HG03039 (cell line): ENCODE measurements around the gene TNNI2.
"Not testable (repeated sequence)": the region's sequence is repeated elsewhere in the genome, so short reads cannot be mapped to it uniquely, and the experiment has no call there.

Source experiments
- ATAC-seq: cut with Tn5 transposase; IDR thresholded peaks from one replicate; pipeline ENCODE4 v1.9.1; 2021; ENCODE audit warnings: mild to moderate bottlenecking, moderate library complexity; ENCODE audit not compliant: unreplicated experiment

The TNNI2 gene

DNA sequence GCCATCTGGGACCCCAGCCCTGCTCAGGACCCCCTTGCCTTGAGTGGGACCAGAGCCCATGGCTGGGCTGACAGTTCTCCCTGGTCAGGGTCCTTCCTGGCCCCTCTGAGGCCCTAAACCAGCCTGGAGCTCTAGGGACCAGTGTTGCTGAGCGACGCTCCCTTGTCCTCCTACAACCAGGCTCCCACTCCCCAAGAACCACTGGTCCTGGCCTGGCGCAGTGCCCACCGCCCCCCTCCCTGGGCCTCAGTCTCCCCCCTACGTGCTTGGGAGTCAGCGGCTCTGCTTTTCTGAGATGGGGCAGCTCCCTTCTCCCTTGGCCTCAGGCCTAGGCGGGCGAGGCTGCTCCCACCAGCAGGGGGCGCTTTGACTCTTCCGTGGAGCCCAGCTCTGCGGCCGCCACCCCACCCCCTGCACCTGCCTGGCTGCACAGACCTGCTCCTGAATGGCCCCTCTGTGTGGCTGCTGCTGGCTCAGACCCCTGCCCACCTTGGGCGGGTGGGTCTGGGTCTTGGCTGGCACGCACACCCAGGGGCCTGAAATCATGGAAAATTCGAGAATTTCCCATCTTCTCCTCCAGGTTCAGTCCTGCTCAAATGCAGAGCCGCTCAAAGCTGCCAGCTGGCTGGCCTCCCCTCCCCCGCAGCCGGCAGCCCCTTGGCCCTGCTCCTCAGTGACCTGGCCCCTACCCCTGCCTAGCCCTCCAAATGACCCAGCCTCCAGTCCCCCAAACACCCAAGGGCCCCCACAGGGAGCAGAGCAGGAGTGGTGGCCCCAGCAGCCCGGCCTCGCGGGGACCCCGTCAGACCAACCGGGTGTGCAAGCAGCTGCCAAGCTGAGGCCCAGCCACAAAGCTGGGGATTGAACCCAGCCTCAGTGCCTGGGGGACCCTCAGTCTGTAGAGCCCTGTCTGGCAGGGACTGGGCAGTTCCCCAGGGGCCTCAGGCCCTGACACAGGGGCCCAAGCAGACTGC is 43.8 kb downstream of the TNNI2 start:
- no peak for ATAC-seq

DNA sequence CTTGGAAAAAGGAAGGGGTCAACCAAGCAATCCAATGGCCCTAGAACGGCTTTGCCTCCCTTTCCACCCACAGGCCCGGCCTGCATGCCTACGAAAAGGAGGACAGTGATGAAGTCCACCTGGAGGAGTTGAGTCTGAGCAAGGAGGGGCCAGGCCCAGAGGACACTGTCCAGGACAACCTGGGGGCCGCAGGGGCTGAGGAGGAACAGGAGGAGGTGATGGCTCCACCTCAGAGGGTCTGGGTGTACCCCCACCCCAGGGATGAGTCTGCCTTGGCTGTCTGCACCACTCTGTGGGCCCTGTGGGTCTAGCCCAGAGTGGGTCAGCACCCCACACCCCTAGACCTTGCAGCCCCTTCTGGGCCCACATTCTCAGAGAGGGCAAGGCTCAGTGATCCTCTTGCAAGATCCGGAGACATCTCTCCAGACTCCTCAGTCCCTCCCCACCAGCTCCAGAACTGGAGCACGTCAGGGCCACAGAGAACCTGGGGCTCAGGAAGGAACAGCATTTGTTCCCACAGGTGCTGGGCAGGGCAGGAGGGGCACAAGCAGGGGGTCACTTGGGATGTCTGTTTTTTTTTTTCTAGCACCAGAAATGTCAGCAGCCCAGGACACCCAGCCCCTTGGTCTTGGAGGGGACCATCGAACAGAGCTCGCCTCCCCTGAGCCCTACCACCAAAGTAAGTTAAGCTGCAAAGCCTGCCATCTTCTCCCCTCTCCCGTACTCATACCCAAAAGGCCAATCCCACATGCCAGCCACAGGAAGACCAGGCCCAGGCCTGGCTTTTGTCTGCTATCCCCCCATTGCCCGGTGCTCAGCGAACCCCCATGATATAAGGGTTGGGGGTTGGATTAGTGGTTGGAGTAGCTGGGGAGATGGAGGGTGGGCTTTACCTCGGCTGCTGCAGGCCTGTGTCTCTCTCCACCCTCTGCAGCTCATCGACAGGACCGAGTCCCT is 44.8 kb downstream of the TNNI2 start:
- no peak for ATAC-seq

- ATAC-seq: no peak
Measured at GRCh38 chr11:1884303-1884700, 45.5 kb downstream of the TNNI2 start.

- ATAC-seq: not testable (repeated sequence)
Measured at GRCh38 chr11:1886551-1886950, 47.8 kb downstream of the TNNI2 start.

- ATAC-seq: no peak
Measured at GRCh38 chr11:1887451-1888346, 48.9 kb downstream of the TNNI2 start.

DNA sequence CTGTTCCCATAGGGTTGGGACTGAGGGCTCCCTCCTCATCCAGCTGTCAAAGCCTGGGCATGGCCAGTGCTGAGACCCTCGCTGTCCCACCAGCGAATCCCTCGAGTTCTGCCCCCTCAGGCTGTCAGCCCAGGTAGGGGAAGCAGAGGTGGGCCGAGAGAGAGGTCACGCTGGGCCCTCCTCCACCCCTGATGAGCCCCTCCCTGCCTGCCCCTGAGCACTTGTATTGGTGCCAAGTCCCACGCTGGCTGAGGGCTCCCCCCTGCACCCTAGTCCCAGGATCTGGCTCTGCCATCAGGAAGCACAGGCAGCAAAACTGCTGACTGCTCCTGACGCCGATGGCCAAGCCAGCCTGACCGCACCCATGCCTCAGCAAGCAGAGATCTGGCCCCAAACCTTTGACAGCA is 49.6 kb downstream of the TNNI2 start:
- no peak for ATAC-seq

DNA sequence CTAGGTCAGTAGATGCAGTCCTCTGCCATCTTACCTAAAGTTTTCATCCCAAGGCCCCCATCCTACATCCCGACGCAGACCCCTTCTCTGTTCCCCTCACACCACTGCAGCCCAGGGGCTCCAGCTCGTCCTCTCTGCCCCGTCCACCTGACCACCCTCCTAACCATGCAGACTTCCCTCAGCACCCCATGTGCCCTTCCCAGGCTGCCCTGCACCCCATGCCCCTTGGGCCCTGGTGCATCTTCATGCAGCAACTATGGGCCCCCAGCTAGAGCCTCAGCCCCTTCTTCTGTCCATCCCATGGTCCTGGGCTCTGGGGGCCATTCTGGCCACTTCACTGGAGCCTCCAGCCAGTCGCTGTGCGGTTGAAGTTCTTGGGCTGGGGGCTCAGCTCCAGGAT is 50.0 kb downstream of the TNNI2 start:
- ATAC-seq: no peak

- no peak for ATAC-seq
Measured at GRCh38 chr11:1889224-1889930, 50.6 kb downstream of the TNNI2 start.

- no peak for ATAC-seq
Measured at GRCh38 chr11:1889941-1890855, 51.4 kb downstream of the TNNI2 start.
